Panc1 (cell line): ENCODE measurements around the gene ANKRD30A.

Experiments used
- POLR2AphosphoS5 ChIP-seq: IDR thresholded peaks from 2 replicates; pipeline ENCODE4 v1.6.1; 2012; ENCODE audit warnings: mild to moderate bottlenecking, low read depth, low read length, moderate library complexity
- SIN3A ChIP-seq: IDR thresholded peaks from 2 replicates; pipeline ENCODE4 v1.6.1; 2012; ENCODE audit warnings: low read depth, mild to moderate bottlenecking, low read length, moderate library complexity, borderline replicate concordance; ENCODE audit not compliant: insufficient read depth
- TF ChIP-seq, protein P1 (sequence below): fragments of 450-650 bp; IDR thresholded peaks from 2 replicates; pipeline ENCODE4 v1.5.1; 2017; ENCODE audit warnings: mild to moderate bottlenecking
- TF ChIP-seq, protein P2 (sequence below), 2 experiments: IDR thresholded peaks; 2 replicates each; pipeline ENCODE4 v1.6.1; 2011 to 2012; ENCODE audit warnings: low read depth in 2 of 2, control low read depth in 1 of 2, low read length in 1 of 2, mild to moderate bottlenecking in 1 of 2, moderate library complexity in 1 of 2; ENCODE audit not compliant: insufficient read depth in 1 of 2

DNA sequence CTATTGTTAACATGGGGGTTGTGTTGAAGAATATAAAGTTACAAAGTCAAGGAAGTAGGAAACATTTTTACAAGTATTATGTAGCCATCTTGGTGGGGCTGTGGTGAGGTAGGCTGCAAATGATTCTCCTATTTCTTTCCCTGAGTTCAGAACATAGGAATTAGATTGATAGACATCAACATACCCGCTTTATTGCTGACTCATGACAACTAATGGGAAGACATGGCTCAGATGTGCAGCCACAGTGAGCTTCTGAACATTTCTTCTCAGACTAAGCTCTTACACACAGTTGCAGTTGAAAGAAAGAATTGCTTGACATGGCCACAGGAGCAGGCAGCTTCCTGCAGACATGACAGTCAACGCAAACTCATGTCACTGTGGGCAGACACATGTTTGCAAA, 110.7 kb downstream of the ANKRD30A start:
- no peak for TF ChIP-seq POLR2AphosphoS5
- TF ChIP-seq, protein P1, sequence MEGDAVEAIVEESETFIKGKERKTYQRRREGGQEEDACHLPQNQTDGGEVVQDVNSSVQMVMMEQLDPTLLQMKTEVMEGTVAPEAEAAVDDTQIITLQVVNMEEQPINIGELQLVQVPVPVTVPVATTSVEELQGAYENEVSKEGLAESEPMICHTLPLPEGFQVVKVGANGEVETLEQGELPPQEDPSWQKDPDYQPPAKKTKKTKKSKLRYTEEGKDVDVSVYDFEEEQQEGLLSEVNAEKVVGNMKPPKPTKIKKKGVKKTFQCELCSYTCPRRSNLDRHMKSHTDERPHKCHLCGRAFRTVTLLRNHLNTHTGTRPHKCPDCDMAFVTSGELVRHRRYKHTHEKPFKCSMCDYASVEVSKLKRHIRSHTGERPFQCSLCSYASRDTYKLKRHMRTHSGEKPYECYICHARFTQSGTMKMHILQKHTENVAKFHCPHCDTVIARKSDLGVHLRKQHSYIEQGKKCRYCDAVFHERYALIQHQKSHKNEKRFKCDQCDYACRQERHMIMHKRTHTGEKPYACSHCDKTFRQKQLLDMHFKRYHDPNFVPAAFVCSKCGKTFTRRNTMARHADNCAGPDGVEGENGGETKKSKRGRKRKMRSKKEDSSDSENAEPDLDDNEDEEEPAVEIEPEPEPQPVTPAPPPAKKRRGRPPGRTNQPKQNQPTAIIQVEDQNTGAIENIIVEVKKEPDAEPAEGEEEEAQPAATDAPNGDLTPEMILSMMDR = no peak
- TF ChIP-seq, protein P2, sequence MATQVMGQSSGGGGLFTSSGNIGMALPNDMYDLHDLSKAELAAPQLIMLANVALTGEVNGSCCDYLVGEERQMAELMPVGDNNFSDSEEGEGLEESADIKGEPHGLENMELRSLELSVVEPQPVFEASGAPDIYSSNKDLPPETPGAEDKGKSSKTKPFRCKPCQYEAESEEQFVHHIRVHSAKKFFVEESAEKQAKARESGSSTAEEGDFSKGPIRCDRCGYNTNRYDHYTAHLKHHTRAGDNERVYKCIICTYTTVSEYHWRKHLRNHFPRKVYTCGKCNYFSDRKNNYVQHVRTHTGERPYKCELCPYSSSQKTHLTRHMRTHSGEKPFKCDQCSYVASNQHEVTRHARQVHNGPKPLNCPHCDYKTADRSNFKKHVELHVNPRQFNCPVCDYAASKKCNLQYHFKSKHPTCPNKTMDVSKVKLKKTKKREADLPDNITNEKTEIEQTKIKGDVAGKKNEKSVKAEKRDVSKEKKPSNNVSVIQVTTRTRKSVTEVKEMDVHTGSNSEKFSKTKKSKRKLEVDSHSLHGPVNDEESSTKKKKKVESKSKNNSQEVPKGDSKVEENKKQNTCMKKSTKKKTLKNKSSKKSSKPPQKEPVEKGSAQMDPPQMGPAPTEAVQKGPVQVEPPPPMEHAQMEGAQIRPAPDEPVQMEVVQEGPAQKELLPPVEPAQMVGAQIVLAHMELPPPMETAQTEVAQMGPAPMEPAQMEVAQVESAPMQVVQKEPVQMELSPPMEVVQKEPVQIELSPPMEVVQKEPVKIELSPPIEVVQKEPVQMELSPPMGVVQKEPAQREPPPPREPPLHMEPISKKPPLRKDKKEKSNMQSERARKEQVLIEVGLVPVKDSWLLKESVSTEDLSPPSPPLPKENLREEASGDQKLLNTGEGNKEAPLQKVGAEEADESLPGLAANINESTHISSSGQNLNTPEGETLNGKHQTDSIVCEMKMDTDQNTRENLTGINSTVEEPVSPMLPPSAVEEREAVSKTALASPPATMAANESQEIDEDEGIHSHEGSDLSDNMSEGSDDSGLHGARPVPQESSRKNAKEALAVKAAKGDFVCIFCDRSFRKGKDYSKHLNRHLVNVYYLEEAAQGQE (IDR thresholded peaks at IDR 0.05; ENCODE audit: insufficient read depth in 1 of 2, low read depth in 2 of 2, low read length in 1 of 2) = no peak
- no peak for TF ChIP-seq SIN3A
